Left colon (tissue), 2 donors: ENCODE measurements around the gene TEAD4. TPM values are rescaled to one million over a fixed set of nuclear protein-coding genes. Genes with fewer than 3 reads are reported as not detected.

Experiments
- ATAC-seq: fragments of 200-7000 bp; cut with Tn5 transposase; one replicate; pipeline ENCODE4 v1.9.1; 2020; ENCODE audit warnings: mild to moderate bottlenecking, moderate library complexity
- DNase-seq, 2 donors: peaks; one replicate each; pipeline ENCODE4 v3.0.0-alpha.2; 2020
- intact Hi-C, 2 donors: fragments of 100-400 bp; cut with DNase I in 1 of 2; cut with micrococcal nuclease in 1 of 2; formaldehyde crosslinking; loops; one replicate each; pipeline versions ENCODE4 v1.11.2 to v1.14.0; 2022; cut with DNase I, micrococcal nuclease
- total RNA-seq, 2 donors: library from RNA; stranded (reverse); fragmentation: NEBNext Ultra II Directional; extraction: Animal tissue kit (Norgen Biotek cat#: 25700); gene quantifications; one replicate each; pipeline ENCODE4 v1.2.1, GENCODE V29; 2021
- donor health status: DM: no; HTN: no; CAD: no.
- donor health status: DM: yes; HTN: yes; CAD: no.

The TEAD4 gene
- total RNA-seq, 2 donors from 2014 or later: 6.0 to 9.0 TPM

DNA sequence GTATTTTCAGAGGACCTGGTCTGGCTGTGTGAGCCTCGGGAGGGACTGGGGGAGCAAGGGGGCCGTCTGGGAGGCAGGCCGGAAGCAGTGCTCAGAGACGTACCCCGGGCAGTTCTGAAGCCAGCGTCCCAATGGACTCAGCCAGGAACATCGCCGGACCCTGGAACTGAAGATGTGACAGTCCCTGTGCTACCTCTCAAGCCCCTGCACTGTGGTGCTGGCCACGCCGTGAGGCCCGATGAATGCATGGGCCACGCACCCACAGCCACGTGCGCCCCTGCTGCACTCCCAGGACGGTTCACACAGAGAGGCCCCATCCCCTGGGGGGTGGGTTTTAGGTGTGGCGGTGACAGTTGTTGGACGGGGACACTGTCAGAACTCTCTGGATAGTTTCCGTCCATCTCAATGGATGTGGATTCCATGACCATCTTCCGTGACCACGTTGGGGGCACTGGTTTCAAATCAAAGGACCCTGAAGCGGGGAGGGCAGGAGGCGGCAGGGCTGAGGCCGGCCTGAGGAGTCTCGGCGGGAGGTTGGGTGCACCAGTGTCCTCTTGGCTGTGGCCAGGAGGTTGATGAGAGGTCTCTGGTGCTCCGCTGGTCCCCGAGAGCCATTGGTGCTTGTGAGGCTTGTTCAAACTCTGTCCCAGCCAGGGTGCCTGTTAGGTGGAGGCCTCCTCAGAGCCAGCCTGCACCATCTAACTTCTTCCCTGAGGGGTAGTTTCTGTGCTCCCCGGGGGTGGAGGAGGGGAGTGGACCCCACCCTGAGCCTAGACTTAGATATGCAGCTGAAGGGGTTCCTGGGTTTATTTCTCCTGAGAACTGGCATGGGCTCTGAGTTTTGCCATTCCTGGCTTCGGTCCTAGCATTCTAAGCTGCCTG lies 81.7 kb downstream of the TEAD4 start:
- ATAC-seq (peak; percentile 3), DNase-seq (no peak)
- intact Hi-C loops: no loop called here

DNA sequence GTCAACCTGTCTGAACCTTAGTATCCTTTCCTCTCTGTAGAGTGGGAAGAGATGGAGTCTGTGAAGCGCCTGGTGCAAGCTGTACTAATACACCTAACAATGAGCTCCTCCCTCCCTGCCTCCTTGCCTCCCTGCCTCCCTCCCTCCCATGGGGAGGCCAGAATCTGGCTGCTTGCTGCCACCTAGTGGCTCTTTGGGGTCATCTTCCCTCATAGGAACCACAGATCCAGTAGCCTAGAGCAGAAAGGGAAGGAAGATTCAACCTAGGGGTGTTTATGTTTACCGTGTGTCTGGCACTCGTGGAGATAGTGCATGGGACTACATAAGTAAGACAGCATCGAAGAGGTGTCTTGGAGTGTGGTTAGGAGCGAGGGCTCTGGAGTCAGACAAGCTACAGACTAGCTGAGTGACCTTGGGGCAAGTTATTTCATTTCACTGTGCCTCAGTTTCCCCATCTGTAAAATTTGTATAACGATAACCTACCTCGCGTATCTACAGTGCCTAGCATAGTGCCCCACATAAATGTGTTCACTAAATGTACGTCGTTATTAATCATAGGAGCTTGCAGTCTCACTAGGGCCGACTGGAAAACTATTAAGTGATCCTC lies 82.5 kb downstream of the TEAD4 start:
- peak; percentile 94 for ATAC-seq
- peak in 1 of 2 donors; percentile 68 for DNase-seq
- intact Hi-C loops: no loop called here

DNA sequence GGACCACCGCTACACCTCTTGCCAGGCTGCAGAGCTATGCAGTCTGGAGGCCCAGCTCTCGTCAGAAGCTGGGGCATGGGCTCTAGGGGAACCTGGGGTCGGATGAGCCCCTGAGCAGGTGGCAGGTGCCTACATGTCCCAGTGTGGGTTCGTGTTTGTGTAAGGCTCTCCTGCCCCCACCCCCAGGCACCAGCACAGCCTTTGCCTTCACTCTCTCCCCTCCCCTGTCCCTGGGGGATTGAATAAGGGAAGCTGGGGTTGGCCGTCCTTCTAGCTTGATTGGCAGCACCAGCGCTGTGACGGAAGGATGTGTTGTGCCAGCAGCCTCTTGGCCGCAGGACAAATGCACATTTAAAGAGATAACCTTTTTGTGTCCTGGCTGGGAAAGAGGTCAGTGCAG lies 83.2 kb downstream of the TEAD4 start:
- ATAC-seq: no peak
- intact Hi-C loops: no loop called here

DNA sequence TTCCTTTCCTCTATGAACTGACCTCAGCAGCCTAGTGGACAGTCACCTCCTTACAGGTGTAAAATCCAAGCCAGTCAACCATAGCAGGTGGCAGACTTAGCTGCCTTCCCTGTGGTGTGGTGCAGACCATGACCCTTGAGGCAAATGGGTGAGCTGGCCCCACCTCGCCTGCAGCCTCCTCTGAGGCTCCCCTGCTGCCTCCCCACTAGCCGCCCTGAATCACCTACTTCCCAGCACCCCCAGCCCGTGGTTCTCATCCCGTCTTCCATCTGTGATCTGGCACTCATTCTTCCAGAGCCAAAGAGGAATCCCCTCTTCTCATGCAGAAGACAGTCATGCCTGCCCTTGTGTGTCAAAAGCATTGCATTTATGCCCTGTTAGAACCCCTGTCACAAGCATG lies 83.6 kb downstream of the TEAD4 start:
- intact Hi-C loops: no loop called here
- DNase-seq (no peak), ATAC-seq (no peak)

More for the DNA sequence above, 83.2 kb downstream of the TEAD4 start:
- no peak for DNase-seq

DNA sequence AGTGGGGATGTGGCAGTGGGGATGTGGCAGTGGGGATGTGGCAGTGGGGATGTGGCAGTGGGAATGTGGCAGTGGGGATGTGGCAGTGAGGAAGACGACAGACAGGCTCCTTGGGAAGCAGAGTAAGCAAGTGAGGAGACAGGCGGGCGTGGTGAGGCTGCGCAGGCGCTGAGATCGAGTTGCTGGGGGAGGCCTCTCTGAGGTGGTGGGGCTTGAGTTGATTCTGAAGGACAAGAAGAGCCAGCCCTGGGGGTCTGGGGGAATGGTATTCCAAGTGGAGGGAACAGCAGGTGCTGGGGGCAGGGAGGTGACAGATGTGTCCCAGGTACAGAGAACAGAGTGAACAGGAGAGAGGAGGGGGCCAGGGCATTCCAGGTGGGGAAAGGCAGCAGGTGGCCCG lies 84.2 kb downstream of the TEAD4 start:
- intact Hi-C loops: no loop called here
- DNase-seq: no peak
- no peak for ATAC-seq

DNA sequence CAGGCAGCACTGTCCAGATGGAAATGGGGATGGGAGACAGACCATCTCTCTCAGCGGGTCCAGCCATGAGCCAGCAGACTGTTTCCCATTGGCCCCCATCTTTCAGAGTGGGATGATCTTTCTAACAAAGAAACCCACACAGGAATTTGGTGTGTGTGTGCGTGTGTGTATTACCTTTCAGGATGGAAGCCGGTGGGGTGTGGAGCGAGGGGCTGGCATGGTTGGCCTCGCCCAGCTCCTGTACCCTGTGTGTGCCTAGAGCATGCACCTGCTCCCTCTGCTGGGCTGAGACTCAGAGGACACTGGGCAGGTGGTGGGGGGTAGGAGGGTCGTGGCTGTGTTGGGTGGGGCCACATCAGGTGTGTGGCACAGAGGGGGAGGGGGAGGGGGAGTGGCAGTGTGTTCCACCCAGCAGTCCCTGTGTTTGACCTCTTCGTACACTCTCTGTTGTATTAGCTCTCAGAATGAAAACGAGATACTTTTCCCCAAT lies 85.0 kb downstream of the TEAD4 start:
- no peak for ATAC-seq
- intact Hi-C loops: no loop called here
- no peak for DNase-seq

DNA sequence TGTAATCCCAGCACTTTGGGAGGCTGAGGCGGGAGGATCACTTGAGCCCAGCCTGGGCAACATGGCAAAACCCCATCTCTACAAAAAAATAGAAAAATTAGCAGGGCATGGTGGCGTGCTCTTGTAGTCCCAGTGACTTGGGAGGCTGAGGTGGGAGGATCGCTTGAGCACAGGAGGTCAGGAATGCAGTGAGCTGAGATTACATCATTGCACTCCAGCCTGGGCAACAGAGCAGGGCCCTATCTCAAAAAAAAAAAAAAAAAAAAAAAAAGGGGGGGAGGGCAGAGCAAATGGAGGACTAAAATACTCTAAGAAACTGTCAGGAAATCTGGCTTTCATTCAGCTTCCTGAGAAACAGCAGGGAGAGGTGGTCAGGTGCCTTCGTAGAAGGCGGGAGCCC lies 86.3 kb downstream of the TEAD4 start:
- ATAC-seq (no peak), DNase-seq (no peak)

DNA sequence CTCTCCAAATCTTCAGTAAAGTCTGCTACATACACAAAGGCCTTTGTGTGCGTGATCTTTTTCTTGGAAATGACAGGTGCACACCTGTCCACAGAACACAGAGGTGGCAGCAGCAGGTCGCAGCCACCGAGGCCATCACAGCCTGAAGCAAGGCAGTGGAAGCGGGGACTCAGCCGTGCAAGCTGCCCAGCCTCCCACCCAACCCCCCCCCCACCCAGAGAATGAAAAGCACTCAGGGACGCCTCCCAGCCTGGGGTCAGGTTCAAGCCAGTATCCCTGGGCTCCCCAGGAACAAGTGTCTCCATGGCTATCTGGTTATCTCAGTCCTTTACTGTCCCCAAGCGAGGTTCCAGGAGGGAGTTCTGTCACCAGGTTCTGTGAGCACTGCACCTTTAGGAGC lies 86.8 kb downstream of the TEAD4 start:
- DNase-seq (no peak), ATAC-seq (no peak)
- intact Hi-C loops: no loop called here

More for the DNA sequence above, 86.3 kb downstream of the TEAD4 start:
- intact Hi-C loops: no loop called here

DNA sequence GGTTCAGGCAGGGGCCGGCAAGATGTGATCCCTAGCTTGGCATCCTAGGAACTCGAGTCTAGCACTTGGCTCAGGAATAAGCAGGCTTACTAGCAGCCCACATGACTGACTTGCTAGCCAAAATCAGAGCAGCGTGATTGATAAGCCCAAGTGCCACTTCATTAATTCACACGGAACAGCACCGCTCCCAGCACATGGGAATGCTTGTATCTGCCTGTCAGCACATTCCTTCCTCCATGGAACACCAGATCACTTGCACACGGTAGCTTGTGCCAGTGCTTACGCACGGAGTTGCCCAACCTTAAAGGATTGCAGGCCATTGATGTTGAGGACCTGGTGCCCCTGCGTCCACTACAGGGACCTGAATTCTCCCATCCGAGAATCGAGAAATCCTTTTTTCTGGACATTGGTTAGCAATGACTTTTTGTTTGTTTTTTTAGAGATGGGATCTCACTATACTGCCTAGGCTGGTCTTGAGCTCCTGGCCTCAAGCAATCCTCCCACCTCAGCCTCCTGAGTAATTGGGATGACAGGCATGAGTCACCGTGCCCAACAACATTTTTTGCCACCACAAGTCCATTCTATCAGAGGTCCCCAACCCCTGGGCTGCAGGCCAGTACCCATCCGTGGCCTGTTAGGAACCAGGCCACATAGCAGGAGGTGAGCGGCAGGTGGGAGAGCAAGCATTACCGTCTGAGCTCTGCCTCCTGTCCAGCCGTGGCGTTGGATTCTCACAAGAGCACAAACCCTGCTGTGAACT lies 87.4 kb downstream of the TEAD4 start:
- intact Hi-C loops: no loop called here
- no peak for ATAC-seq
- DNase-seq: no peak

DNA sequence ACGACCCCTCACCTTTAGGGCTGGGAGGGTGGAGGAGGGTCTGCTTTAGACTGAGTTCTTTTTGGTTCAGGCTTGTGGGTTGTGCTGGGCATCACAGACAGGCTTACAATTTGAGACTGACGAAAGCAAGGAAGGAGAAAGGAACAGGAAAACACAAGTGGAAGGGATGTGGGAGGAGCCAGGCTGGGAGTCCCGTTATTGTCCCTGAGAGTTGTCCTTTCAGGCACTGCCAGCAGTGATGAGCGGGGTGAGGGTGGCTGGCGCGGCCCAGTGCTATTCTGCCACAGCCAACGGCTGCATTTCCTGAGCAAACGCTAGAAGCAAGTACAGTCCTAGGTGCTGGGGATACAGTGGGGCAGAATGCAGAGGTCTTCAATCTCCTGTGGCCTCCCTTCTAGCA lies 88.8 kb downstream of the TEAD4 start:
- ATAC-seq (no peak), DNase-seq (no peak)
- intact Hi-C loops: no loop called here

DNA sequence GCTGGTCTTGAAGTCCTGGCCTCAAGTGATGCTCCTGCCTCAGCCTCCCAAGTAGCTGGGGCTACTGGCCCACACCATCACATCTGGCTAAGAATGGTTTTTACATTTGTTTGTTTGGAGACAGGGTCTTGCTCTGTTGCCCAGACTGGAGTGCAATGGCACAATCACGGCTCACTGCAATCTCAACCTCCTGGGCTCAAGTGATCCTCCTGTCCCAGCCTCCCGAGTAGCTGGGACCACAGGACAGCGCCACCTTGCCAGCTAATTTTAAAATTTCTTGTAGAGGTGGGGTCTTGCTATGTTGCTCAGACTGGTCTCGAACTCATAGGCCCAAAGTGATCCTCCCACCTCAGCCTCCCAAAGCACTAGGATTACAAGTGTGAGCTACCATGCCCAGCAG lies 89.3 kb downstream of the TEAD4 start:
- no peak for DNase-seq
- intact Hi-C loops: no loop called here
- ATAC-seq: no peak

DNA sequence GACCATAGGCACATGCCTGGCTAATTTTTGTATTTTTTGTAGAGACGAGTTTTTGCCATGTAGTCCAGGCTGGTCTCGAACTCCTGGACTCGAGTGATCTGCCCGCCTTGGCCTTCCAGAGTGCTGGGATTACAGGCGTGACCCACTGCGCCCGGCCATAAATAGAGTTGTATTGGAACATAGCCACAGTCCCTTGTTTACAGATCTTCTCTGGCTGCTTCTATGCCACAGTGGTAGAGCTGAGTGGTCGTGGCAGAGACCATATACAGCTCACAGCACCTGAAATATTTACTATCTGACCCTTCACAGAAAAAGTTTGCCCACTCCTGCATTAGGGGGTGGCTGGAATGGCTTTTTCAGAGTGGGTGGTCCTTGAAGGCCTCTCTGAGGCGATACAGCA lies 90.0 kb downstream of the TEAD4 start:
- ATAC-seq: no peak
- intact Hi-C loops: no loop called here
- DNase-seq: no peak

DNA sequence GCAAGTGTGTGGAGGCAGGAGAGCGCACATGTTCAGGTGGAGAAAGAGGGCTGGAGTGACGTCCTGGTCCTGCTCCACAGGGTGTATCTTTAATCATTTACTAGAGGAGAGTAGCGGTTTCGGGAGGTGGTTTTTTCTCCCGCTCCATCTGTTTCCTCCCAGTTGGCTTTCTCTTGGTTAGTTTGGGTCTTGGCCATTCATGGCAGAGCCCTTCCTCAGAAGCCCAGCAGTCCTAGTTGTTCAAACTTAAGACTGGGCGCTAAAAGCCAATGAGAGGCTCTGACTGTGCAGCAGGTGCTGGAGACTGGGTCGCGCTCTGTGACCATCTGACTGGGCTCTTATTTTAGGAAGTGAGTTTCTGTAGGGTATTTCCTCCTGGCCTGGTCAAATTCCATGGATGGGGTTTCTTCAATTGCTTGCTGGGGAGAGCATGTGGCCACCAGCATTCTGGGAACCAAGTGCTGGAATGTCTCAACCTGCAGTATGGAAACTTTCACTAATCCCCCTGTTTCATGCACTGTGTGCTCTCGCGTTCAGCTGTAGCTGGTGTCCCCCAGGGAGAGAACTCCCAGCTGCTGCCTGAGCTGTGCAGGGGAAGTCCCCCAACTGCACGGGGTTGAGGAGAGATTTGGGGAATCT lies 90.5 kb downstream of the TEAD4 start:
- ATAC-seq (no peak), DNase-seq (no peak)
- intact Hi-C loops: no loop called here

DNA sequence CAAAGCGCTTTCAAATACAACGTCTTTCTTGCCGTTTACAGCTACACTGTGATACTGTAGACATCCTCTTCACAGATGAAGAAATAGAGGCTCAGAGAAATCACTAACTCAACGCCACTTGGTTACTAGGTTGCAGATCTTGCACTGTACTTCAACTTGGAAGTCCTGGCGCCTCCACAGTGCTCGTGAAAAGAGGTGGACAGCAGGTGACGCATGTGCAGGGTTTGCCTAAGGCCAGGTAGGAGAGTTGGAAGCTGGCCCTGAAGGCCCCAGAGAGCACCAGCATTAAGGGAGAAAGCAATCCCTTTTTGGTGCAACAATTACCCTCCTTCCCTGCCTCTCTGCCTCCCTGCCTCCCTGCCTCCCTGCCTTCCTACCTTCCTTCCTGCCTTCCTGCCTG lies 95.2 kb downstream of the TEAD4 start:
- DNase-seq: no peak
- intact Hi-C loops: no loop called here
- no peak for ATAC-seq

DNA sequence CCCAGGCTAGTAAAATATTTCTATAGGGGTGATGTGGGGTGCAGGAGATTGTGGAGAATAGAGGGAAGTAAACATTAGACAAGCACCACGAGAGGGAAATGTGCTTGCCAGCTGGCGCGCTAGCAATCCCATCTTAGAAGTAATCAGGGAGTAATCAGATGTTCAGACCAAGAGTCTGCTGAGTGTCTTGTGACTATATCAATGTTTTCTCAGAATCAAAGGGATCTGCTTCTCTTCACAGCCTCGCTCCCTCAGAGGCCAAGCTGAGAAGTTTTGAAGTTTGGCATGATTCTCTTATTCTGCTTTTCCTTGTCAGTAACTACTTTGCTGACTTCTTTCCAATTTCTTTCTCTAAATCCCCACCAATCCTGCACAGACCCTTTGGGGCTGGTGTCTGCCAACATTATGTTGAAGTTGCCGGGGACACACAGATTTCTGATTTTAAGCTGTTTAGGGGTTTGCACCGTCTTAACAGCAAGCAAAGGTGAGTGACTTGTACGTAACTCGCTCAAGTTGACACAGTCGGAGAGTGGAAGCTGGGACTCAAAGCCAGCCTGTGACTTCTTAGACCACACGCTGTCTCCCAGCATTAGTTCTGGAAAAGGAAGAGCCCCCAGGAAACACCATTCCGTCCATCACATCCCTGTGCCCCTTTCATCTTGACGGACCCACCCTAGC lies 96.0 kb downstream of the TEAD4 start:
- intact Hi-C loops: no loop called here
- DNase-seq: peak; percentile 18 to 47

DNA sequence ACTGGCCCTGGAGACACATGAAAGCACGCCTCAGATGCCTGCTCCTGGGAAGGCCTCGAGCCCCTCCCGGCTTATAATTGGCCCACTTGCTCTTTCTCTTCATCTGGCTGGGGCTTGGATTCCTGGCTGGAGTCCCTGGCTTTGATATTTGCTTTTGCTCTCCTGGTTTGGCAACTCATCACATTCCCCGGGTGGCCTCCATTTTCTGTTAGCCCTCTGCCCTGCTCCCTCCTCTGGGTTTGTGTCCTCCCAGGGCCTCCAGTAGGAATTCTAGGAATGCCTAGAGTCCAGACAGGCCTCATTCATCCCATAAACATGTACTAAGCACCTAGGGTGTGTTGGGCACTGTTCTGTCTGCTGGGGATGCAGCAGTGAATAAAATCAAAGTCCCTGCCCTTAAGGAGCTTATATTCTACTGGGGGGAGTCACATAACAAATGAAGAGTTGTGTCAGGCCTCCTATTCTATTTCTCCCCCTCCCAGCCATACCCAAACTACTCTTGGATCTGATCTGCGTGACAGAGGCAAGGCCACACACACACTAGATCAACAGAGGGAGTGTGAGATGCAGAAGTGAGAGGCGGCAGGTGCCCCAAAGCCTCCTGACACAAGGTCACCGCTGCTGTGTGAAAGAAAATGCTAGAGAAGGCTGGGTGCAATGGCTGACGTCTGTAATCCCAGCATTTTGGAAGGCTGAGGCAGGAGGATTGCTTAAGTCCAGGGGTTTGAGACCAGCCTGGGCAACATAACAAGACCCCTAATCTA lies 96.7 kb downstream of the TEAD4 start:
- ATAC-seq: no peak

More for the DNA sequence above, 96.0 kb downstream of the TEAD4 start:
- ATAC-seq: no peak

DNA sequence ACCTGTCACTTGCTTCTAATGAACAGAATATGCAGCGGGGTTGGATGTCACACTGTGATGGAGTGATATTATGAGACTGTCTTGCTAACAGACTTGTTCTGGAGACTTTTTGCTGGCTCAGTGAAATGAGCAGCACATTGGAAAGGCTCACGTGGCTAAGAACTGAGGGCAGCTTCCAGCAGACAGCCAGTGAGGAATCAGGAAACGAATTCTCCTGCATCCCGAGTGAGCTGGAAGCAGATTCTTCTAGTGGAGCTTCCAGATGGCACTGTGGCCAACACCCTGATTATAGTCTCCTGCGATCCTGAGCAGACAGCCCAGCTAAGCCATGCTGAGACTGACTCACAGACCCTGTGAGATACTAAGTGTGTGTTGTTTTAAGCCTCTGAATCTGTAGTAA lies 101.9 kb downstream of the TEAD4 start:
- DNase-seq (no peak), ATAC-seq (no peak)
- intact Hi-C loops: no loop called here

More for the DNA sequence above, 96.7 kb downstream of the TEAD4 start:
- no peak for DNase-seq
- intact Hi-C loops: no loop called here
